ENCODE data around the gene PRDX3.

Gene PRDX3

GRCh38 chr10:119166564-119166963 is 12.0 kb downstream of the PRDX3 start:
- intact Hi-C loops (cut with DNase I; ENCODE audit: low total_unique reads), result no loop called here

GRCh38 chr10:119166118-119166500 is 12.5 kb downstream of the PRDX3 start:
- no peaks in the 10 kb centered on the region for H3K9me3 ChIP-seq
- DNase-seq, result peak in 1 of 2 donors; percentile 49
- peaks cover 0 to 18% (median 8%) of the 10 kb centered on the region in 4 donors for H3K4me1 ChIP-seq
- peaks cover 30 to 33% (median 32%) of the 10 kb centered on the region in 3 donors for H3K36me3 ChIP-seq
- peak overlapping the region; percentile 68 to 83 for H3K4me3 ChIP-seq
- intact Hi-C loops (cut with DNase I; ENCODE audit: low total_unique reads), result no loop called here
- H3K27ac ChIP-seq, result peak overlapping the region; percentile 83 to 96
- H3K27me3 ChIP-seq, result no peaks in the 10 kb centered on the region
- TF ChIP-seq, protein P1, sequence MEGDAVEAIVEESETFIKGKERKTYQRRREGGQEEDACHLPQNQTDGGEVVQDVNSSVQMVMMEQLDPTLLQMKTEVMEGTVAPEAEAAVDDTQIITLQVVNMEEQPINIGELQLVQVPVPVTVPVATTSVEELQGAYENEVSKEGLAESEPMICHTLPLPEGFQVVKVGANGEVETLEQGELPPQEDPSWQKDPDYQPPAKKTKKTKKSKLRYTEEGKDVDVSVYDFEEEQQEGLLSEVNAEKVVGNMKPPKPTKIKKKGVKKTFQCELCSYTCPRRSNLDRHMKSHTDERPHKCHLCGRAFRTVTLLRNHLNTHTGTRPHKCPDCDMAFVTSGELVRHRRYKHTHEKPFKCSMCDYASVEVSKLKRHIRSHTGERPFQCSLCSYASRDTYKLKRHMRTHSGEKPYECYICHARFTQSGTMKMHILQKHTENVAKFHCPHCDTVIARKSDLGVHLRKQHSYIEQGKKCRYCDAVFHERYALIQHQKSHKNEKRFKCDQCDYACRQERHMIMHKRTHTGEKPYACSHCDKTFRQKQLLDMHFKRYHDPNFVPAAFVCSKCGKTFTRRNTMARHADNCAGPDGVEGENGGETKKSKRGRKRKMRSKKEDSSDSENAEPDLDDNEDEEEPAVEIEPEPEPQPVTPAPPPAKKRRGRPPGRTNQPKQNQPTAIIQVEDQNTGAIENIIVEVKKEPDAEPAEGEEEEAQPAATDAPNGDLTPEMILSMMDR (IDR thresholded peaks at IDR 0.05), result no peak

More at GRCh38 chr10:119166564-119166963, 12.0 kb downstream of the PRDX3 start:
- Histone ChIP-seq H3K36me3 (peaks cover 34 to 37% (median 35%) of the 10 kb centered on the region in 3 donors), H3K27ac (peak overlapping the region; percentile 83 to 96), H3K27me3 (no peaks in the 10 kb centered on the region), H3K4me1 (peaks cover 0 to 18% (median 8%) of the 10 kb centered on the region in 4 donors), H3K9me3 (no peaks in the 10 kb centered on the region), H3K4me3 (no peak overlapping the region)
- TF ChIP-seq, protein P1 (IDR thresholded peaks at IDR 0.05), result no peak
- DNase-seq, result peak in 1 of 2 donors; percentile 57

- Histone ChIP-seq H3K9me3 (no peaks in the 10 kb centered on the region), H3K27ac (peak within 1 kb of the TSS; percentile 83 to 96), H3K27me3 (no peaks in the 10 kb centered on the region), H3K4me1 (peaks cover 0 to 18% (median 8%) of the 10 kb centered on the region in 4 donors), H3K36me3 (peaks cover 23 to 33% (median 25%) of the 10 kb centered on the region in 3 donors), H3K4me3 (peak within 1 kb of the TSS; percentile 68 to 83)
- DNase-seq, result peak; percentile 77 to 90
- TF ChIP-seq, protein P1 (IDR thresholded peaks at IDR 0.05), result peak in 1 of 2 experiments; percentile 16
- intact Hi-C loops (cut with DNase I; ENCODE audit: low total_unique reads), result no loop called here
Observed at GRCh38 chr10:119165171-119166117, 13.2 kb downstream of the PRDX3 start, which contains the start of gene SFXN4. SFXN4 (minus strand) TSS chr10:119165714; CDS start chr10:119165647, 67 bp downstream.

- Histone ChIP-seq H3K4me1 (peaks cover 0 to 18% (median 8%) of the 10 kb centered on the region in 4 donors), H3K27me3 (no peaks in the 10 kb centered on the region), H3K36me3 (peaks cover 15 to 40% (median 22%) of the 10 kb centered on the region in 3 donors), H3K9me3 (no peaks in the 10 kb centered on the region), H3K4me3 (no peak overlapping the region), H3K27ac (no peak overlapping the region)
- intact Hi-C loops (cut with DNase I; ENCODE audit: low total_unique reads), result no loop called here
- TF ChIP-seq, protein P1 (IDR thresholded peaks at IDR 0.05), result no peak
- DNase-seq, result peak in 1 of 2 donors; percentile 31
Observed at GRCh38 chr10:119162452-119163092, 16.0 kb downstream of the PRDX3 start.

DNA sequence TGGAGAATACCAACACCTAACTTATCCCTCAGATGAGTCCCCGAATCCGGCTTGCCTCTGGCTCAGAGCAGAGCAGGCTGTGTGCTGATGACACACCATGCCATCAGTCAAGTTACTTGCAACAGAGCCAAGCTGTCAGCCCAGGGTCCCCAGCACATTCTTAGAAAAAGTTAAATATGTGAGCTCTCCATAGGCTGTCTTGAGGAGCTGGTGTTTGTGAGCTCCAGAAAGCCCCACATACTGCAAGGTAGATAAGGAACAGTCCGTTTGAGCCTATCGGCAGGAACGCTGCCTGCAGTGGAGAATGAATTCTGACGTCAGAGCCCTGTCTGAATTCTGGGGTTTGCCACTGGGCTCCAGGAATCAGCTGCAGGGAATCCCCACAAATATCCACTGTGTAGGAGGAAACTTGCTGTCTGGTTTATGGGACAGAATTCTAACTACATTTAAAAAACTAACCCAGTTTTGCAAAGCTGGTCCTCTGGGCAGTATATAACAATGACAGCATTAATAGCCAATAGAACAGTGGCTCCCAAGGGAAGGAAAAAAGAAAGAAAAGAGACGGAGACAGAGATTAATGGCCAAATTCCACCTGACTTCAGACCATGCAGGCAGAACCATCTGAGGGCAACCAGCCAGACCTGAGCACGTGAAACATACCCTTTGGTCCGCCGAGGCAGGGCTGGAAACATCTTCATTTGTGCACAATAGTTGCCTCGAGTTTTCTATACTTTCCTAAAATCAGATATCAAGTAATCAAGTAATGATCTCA is 16.7 kb downstream of the PRDX3 start:
- no peak overlapping the region for H3K4me3 ChIP-seq
- peaks cover 16 to 47% (median 23%) of the 10 kb centered on the region in 3 donors for H3K36me3 ChIP-seq
- TF ChIP-seq, protein P1 (IDR thresholded peaks at IDR 0.05), result no peak
- H3K27me3 ChIP-seq, result no peaks in the 10 kb centered on the region
- no peak overlapping the region for H3K27ac ChIP-seq
- peak in 1 of 2 donors; percentile 21 for DNase-seq
- intact Hi-C loops (cut with DNase I; ENCODE audit: low total_unique reads), result no loop called here
- no peaks in the 10 kb centered on the region for H3K9me3 ChIP-seq
- peaks cover 0 to 18% (median 8%) of the 10 kb centered on the region in 4 donors for H3K4me1 ChIP-seq

All from tibial artery (tissue), 4 donors.